ENCODE results near the gene C11orf16.
"Not testable (repeated sequence)": the region's sequence is repeated elsewhere in the genome, so short reads cannot be mapped to it uniquely, and the experiment has no call there.

C11orf16 gene

GRCh38 chr11:8935789-8936188 is 3.0 kb upstream of the C11orf16 start:
- not testable (repeated sequence) for DNase-seq

- no peak for DNase-seq
These were observed 2.2 kb upstream of the C11orf16 start for GRCh38 chr11:8934742-8935488.

GRCh38 chr11:8933931-8934330 is 1.2 kb upstream of the C11orf16 start:
- no peak for DNase-seq

- DNase-seq: no peak
These were observed 2.1 kb downstream of the C11orf16 start for GRCh38 chr11:8930456-8931175.

- DNase-seq: no peak
These were observed 3.6 kb downstream of the C11orf16 start for GRCh38 chr11:8928981-8929615.

GRCh38 chr11:8928205-8928604 is 4.5 kb downstream of the C11orf16 start:
- DNase-seq: no peak

- no peak for DNase-seq
These were observed 5.5 kb downstream of the C11orf16 start for GRCh38 chr11:8927233-8927632.

- DNase-seq: no peak
These were observed 6.5 kb downstream of the C11orf16 start for GRCh38 chr11:8926236-8926635.

- DNase-seq: no peak
These were observed 7.0 kb downstream of the C11orf16 start for GRCh38 chr11:8925711-8926110.

- no peak for DNase-seq
These were observed 10.1 kb downstream of the C11orf16 start for GRCh38 chr11:8922691-8923090.

- DNase-seq: no peak
These were observed 15.5 kb downstream of the C11orf16 start for GRCh38 chr11:8917157-8917825.

- no peak for DNase-seq
These were observed 18.1 kb downstream of the C11orf16 start for GRCh38 chr11:8914661-8915018.

GRCh38 chr11:8913961-8914660 is 18.6 kb downstream of the C11orf16 start:
- peak; percentile 48 for DNase-seq

GRCh38 chr11:8911029-8911823 is 21.5 kb downstream of the C11orf16 start, which contains the start of gene AKIP1:
Gene AKIP1 (plus strand): TSS chr11:8911189. CDS start chr11:8911450, 261 bp downstream.
- peak; percentile 96 for DNase-seq

GRCh38 chr11:8910649-8911026 is 22.1 kb downstream of the C11orf16 start:
- no peak for DNase-seq

- DNase-seq: no peak
These were observed 24.6 kb downstream of the C11orf16 start for GRCh38 chr11:8908099-8908498.

- no peak for DNase-seq
These were observed 25.6 kb downstream of the C11orf16 start for GRCh38 chr11:8907116-8907515.

GRCh38 chr11:8905528-8906165 is 27.1 kb downstream of the C11orf16 start:
- DNase-seq: no peak

- no peak for DNase-seq
These were observed 33.5 kb downstream of the C11orf16 start for GRCh38 chr11:8899119-8899753.

GRCh38 chr11:8891185-8891584 is 41.6 kb downstream of the C11orf16 start:
- not testable (repeated sequence) for DNase-seq

- DNase-seq: no peak
These were observed 46.4 kb downstream of the C11orf16 start for GRCh38 chr11:8886322-8886721.

Data from GDM1 (cell line).